OCI-LY3 (cell line): ENCODE measurements around the gene URI1.

Source experiments
- CTCF ChIP-seq: fragments of 200-600, 300-600 bp; sonication (generic); IDR thresholded peaks from 2 replicates; pipeline ENCODE4 v1.5.1; 2014; ENCODE audit warnings: antibody characterized with exemption, low read length, low read depth
- EZH2phosphoT487 ChIP-seq: fragments of 200-600 bp; shearing (Covaris generic); IDR thresholded peaks from 2 replicates; pipeline ENCODE4 v1.6.1; 2018; ENCODE audit warnings: antibody characterized with exemption, mixed run types, low read depth

- TF ChIP-seq CTCF (no peak), EZH2phosphoT487 (no peak)
These were observed 62.4 kb downstream of the URI1 start for GRCh38 chr19:30004403-30004802.
